GM19099 (cell line): ENCODE measurements around the gene CROCC2.

ENCODE experiments used
- POLR2A ChIP-seq: IDR thresholded peaks from 3 replicates; pipeline ENCODE4 v1.6.1; 2011; ENCODE audit warnings: low read depth; ENCODE audit not compliant: insufficient read length; ENCODE audit errors: extremely low read depth

The CROCC2 gene

GRCh38 chr2:240884745-240885144 is 21.4 kb upstream of the CROCC2 start:
- TF ChIP-seq POLR2A, result no peak

- no peak for TF ChIP-seq POLR2A
Measured at GRCh38 chr2:240885566-240885965, 20.6 kb upstream of the CROCC2 start.

GRCh38 chr2:240886023-240886565 is 20.0 kb upstream of the CROCC2 start:
- TF ChIP-seq POLR2A, result no peak

GRCh38 chr2:240886678-240887609 is 19.2 kb upstream of the CROCC2 start:
- TF ChIP-seq POLR2A, result no peak

GRCh38 chr2:240887631-240888030 is 18.5 kb upstream of the CROCC2 start:
- TF ChIP-seq POLR2A, result no peak

GRCh38 chr2:240888130-240888889 is 17.8 kb upstream of the CROCC2 start:
- no peak for TF ChIP-seq POLR2A

- no peak for TF ChIP-seq POLR2A
Measured at GRCh38 chr2:240888890-240889573, 17.1 kb upstream of the CROCC2 start.

- TF ChIP-seq POLR2A, result no peak
Measured at GRCh38 chr2:240889601-240890560, 16.3 kb upstream of the CROCC2 start.

- no peak for TF ChIP-seq POLR2A
Measured at GRCh38 chr2:240890691-240891090, 15.4 kb upstream of the CROCC2 start.

- TF ChIP-seq POLR2A, result no peak
Measured at GRCh38 chr2:240891492-240892340, 14.4 kb upstream of the CROCC2 start.

GRCh38 chr2:240892356-240892755 is 13.8 kb upstream of the CROCC2 start:
- no peak for TF ChIP-seq POLR2A

- TF ChIP-seq POLR2A, result no peak
Measured at GRCh38 chr2:240892925-240893324, 13.2 kb upstream of the CROCC2 start.

GRCh38 chr2:240893363-240893844 is 12.7 kb upstream of the CROCC2 start:
- TF ChIP-seq POLR2A, result no peak
